H1 (cell line): Measurements from ENCODE around the gene OR4K5. TPM values are rescaled to one million over a fixed set of nuclear protein-coding genes. Genes with fewer than 3 reads are reported as not detected.

Experiments used
- FOSL1 ChIP-seq: IDR thresholded peaks from 2 replicates; pipeline ENCODE4 v1.6.1; 2011; ENCODE audit warnings: mild to moderate bottlenecking, low read depth, low read length, moderate library complexity; ENCODE audit not compliant: insufficient read depth
- JUND ChIP-seq: IDR thresholded peaks from 2 replicates; pipeline ENCODE4 v1.6.1; 2011; ENCODE audit warnings: mild to moderate bottlenecking, improper control_type of control experiment, low read length
- POLR2A ChIP-seq, 2 experiments: IDR thresholded peaks; 1 replicate in 1 of 2; 2 replicates in 1 of 2; pipeline ENCODE4 v1.6.1; 2011; ENCODE audit warnings: low read depth in 2 of 2, low read length in 2 of 2, mild to moderate bottlenecking in 2 of 2; ENCODE audit errors: control extremely low read depth in 1 of 2
- SP4 ChIP-seq: IDR thresholded peaks from 2 replicates; pipeline ENCODE4 v1.6.1; 2012; ENCODE audit warnings: low read length, inconsistent platforms
- SRF ChIP-seq: IDR thresholded peaks from 2 replicates; pipeline ENCODE4 v1.6.1; 2011; ENCODE audit warnings: mild to moderate bottlenecking, low read depth, low read length, moderate library complexity
- polyA plus RNA-seq, 7 experiments: library from polyadenylated mRNA; depleted of rRNA in 3 of 7; stranded (reverse) in 5 of 7; unstranded in 2 of 7; fragments of >200 nt in 5 of 7; fragments of 200-250 nt in 2 of 7; gene quantifications; 1 replicate in 5 of 7; 2 replicates in 1 of 7; 4 replicates in 1 of 7; pipeline versions ENCODE4 v1.2.1 to v1.2.3, GENCODE V29; 2011 to 2013; ENCODE audit warnings: missing spikeins in 2 of 7, mixed read lengths in 2 of 7
- total RNA-seq: library from RNA; stranded (reverse); fragmentation: NEBNext Ultra II Directional; extraction: Animal tissue kit (Norgen Biotek cat#: 25700); gene quantifications from 2 replicates; pipeline ENCODE4 v1.2.1, GENCODE V29; 2021
- TF ChIP-seq, protein P1 (sequence below): fragments of 300-600 bp; sonication (generic); IDR thresholded peaks from 2 replicates; pipeline ENCODE4 v1.7.1; 2012; ENCODE audit warnings: low read length, moderate library complexity, mild to moderate bottlenecking, inconsistent platforms; ENCODE audit not compliant: insufficient replicate concordance

Gene OR4K5
- total and polyA plus RNA-seq, 2 of the 8 experiments (the other 6 are each of a cell fraction or from before 2014, with no cell fraction given): not detected

GRCh38 chr14:19947413-19948090 is 27.1 kb downstream of the OR4K5 start (continued):
- TF ChIP-seq, protein P1, sequence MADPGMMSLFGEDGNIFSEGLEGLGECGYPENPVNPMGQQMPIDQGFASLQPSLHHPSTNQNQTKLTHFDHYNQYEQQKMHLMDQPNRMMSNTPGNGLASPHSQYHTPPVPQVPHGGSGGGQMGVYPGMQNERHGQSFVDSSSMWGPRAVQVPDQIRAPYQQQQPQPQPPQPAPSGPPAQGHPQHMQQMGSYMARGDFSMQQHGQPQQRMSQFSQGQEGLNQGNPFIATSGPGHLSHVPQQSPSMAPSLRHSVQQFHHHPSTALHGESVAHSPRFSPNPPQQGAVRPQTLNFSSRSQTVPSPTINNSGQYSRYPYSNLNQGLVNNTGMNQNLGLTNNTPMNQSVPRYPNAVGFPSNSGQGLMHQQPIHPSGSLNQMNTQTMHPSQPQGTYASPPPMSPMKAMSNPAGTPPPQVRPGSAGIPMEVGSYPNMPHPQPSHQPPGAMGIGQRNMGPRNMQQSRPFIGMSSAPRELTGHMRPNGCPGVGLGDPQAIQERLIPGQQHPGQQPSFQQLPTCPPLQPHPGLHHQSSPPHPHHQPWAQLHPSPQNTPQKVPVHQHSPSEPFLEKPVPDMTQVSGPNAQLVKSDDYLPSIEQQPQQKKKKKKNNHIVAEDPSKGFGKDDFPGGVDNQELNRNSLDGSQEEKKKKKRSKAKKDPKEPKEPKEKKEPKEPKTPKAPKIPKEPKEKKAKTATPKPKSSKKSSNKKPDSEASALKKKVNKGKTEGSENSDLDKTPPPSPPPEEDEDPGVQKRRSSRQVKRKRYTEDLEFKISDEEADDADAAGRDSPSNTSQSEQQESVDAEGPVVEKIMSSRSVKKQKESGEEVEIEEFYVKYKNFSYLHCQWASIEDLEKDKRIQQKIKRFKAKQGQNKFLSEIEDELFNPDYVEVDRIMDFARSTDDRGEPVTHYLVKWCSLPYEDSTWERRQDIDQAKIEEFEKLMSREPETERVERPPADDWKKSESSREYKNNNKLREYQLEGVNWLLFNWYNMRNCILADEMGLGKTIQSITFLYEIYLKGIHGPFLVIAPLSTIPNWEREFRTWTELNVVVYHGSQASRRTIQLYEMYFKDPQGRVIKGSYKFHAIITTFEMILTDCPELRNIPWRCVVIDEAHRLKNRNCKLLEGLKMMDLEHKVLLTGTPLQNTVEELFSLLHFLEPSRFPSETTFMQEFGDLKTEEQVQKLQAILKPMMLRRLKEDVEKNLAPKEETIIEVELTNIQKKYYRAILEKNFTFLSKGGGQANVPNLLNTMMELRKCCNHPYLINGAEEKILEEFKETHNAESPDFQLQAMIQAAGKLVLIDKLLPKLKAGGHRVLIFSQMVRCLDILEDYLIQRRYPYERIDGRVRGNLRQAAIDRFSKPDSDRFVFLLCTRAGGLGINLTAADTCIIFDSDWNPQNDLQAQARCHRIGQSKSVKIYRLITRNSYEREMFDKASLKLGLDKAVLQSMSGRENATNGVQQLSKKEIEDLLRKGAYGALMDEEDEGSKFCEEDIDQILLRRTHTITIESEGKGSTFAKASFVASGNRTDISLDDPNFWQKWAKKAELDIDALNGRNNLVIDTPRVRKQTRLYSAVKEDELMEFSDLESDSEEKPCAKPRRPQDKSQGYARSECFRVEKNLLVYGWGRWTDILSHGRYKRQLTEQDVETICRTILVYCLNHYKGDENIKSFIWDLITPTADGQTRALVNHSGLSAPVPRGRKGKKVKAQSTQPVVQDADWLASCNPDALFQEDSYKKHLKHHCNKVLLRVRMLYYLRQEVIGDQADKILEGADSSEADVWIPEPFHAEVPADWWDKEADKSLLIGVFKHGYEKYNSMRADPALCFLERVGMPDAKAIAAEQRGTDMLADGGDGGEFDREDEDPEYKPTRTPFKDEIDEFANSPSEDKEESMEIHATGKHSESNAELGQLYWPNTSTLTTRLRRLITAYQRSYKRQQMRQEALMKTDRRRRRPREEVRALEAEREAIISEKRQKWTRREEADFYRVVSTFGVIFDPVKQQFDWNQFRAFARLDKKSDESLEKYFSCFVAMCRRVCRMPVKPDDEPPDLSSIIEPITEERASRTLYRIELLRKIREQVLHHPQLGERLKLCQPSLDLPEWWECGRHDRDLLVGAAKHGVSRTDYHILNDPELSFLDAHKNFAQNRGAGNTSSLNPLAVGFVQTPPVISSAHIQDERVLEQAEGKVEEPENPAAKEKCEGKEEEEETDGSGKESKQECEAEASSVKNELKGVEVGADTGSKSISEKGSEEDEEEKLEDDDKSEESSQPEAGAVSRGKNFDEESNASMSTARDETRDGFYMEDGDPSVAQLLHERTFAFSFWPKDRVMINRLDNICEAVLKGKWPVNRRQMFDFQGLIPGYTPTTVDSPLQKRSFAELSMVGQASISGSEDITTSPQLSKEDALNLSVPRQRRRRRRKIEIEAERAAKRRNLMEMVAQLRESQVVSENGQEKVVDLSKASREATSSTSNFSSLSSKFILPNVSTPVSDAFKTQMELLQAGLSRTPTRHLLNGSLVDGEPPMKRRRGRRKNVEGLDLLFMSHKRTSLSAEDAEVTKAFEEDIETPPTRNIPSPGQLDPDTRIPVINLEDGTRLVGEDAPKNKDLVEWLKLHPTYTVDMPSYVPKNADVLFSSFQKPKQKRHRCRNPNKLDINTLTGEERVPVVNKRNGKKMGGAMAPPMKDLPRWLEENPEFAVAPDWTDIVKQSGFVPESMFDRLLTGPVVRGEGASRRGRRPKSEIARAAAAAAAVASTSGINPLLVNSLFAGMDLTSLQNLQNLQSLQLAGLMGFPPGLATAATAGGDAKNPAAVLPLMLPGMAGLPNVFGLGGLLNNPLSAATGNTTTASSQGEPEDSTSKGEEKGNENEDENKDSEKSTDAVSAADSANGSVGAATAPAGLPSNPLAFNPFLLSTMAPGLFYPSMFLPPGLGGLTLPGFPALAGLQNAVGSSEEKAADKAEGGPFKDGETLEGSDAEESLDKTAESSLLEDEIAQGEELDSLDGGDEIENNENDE: no peak
- TF ChIP-seq SP4 (no peak), SRF (no peak), POLR2A (IDR thresholded peaks at IDR 0.05; ENCODE audit: control extremely low read depth in 1 of 2, low read depth in 2 of 2, low read length in 2 of 2) (no peak), JUND (no peak), FOSL1 (no peak)
